Neural crest cell (in vitro differentiated cells): Measurements from ENCODE around the gene OBSCN. TPM values are rescaled to one million over a fixed set of nuclear protein-coding genes. Genes with fewer than 3 reads are reported as not detected.

Experiments
- DNase-seq: peaks from one replicate; pipeline ENCODE4 v3.0.0; 2021; ENCODE audit warnings: low read depth, mixed read lengths, low spot score
- H3K27ac Mint-ChIP-seq: one replicate; pipeline ENCODE4 v1.8.0; 2021; ENCODE audit warnings: mild to moderate bottlenecking, mixed read lengths; ENCODE audit not compliant: unreplicated experiment
- H3K27me3 Mint-ChIP-seq: 2 replicates; pipeline ENCODE4 v1.8.0; 2021; ENCODE audit warnings: low read depth, mild to moderate bottlenecking, mixed read lengths
- H3K36me3 Mint-ChIP-seq: 2 replicates; pipeline ENCODE4 v1.8.0; 2021; ENCODE audit warnings: low read depth, mild to moderate bottlenecking, mixed read lengths
- H3K4me1 Mint-ChIP-seq: 2 replicates; pipeline ENCODE4 v1.8.0; 2021; ENCODE audit warnings: mixed read lengths
- H3K4me3 Mint-ChIP-seq: one replicate; pipeline ENCODE4 v1.8.0; 2021; ENCODE audit warnings: mild to moderate bottlenecking, mixed read lengths
- H3K9me3 Mint-ChIP-seq: 2 replicates; pipeline ENCODE4 v1.8.0; 2021; ENCODE audit warnings: mixed read lengths
- total RNA-seq: library from RNA; stranded (reverse); gene quantifications from 2 replicates; pipeline ENCODE4 v1.2.1, GENCODE V29; 2021
- TF ChIP-seq, protein P1 (sequence below): fragments of 200-600 bp; sonication (generic); conservative IDR thresholded peaks from 2 replicates; pipeline ENCODE4 v1.5.0; 2021; ENCODE audit warnings: antibody characterized with exemption, mild to moderate bottlenecking

Gene OBSCN
- total RNA-seq, 1 donor from 2014 or later = 40.1 TPM

DNA sequence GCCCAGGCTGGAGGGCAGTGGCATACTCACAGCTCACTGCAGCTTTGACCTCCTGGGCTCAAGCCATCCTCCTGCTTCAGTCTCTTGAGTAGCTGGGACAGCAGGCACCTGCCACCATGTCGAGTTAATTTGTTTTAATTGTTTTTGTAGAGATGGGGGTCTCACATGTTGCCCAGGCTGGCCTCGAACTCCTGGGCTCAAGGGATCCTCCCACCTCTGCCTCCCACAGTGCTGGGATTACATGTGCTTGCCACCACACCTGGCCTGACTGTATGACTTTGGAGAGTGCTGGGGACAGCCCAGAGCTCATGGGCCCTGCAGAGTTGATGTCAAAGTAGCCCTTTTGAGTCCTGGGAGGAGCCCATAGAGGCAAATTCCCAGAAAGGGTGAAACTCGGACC, 1.8 kb downstream of the OBSCN start:
- DNase-seq = no peak
- H3K27me3 Mint-ChIP-seq = no peaks in the 10 kb centered on the region
- H3K27ac Mint-ChIP-seq = no peak overlapping the region
- peaks cover 18% of the 10 kb centered on the region for H3K4me1 Mint-ChIP-seq
- no peaks in the 10 kb centered on the region for H3K36me3 Mint-ChIP-seq
- TF ChIP-seq, protein P1, sequence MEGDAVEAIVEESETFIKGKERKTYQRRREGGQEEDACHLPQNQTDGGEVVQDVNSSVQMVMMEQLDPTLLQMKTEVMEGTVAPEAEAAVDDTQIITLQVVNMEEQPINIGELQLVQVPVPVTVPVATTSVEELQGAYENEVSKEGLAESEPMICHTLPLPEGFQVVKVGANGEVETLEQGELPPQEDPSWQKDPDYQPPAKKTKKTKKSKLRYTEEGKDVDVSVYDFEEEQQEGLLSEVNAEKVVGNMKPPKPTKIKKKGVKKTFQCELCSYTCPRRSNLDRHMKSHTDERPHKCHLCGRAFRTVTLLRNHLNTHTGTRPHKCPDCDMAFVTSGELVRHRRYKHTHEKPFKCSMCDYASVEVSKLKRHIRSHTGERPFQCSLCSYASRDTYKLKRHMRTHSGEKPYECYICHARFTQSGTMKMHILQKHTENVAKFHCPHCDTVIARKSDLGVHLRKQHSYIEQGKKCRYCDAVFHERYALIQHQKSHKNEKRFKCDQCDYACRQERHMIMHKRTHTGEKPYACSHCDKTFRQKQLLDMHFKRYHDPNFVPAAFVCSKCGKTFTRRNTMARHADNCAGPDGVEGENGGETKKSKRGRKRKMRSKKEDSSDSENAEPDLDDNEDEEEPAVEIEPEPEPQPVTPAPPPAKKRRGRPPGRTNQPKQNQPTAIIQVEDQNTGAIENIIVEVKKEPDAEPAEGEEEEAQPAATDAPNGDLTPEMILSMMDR = no peak
- H3K4me3 Mint-ChIP-seq = no peak overlapping the region
- H3K9me3 Mint-ChIP-seq = no peaks in the 10 kb centered on the region

DNA sequence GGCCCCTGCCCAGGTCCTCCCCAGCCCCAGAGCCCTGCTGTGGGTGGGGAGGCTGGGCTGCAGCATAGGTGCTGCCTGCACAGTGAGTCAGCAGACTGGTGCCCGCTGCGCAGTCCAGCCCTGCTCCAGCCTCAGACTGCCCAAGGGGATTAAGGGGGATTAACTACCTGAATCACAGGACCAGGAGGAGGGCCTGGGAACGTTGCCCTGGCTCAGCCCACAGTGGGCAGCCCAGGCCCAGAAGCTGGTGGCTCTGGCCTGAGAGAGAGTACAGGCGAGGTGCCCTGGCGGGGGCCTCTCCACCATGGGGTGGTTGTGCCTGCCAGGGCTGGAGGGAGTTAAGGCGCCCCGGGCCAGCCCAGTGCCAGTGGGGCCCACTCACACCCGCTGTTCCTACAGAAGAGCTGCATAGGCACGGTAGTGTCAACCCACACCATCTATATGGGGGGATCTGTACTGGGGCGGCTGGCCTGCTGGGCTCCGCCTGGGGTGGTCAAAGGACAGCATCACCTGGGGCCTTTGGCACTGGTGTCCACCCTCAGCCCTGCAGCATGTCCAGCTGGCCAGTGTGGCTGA, 2.3 kb downstream of the OBSCN start:
- DNase-seq = no peak
- H3K36me3 Mint-ChIP-seq = no peaks in the 10 kb centered on the region
- TF ChIP-seq, protein P1 = no peak
- no peaks in the 10 kb centered on the region for H3K9me3 Mint-ChIP-seq
- H3K27me3 Mint-ChIP-seq = no peaks in the 10 kb centered on the region
- no peak overlapping the region for H3K27ac Mint-ChIP-seq
- H3K4me3 Mint-ChIP-seq = no peak overlapping the region
- peaks cover 13% of the 10 kb centered on the region for H3K4me1 Mint-ChIP-seq

DNA sequence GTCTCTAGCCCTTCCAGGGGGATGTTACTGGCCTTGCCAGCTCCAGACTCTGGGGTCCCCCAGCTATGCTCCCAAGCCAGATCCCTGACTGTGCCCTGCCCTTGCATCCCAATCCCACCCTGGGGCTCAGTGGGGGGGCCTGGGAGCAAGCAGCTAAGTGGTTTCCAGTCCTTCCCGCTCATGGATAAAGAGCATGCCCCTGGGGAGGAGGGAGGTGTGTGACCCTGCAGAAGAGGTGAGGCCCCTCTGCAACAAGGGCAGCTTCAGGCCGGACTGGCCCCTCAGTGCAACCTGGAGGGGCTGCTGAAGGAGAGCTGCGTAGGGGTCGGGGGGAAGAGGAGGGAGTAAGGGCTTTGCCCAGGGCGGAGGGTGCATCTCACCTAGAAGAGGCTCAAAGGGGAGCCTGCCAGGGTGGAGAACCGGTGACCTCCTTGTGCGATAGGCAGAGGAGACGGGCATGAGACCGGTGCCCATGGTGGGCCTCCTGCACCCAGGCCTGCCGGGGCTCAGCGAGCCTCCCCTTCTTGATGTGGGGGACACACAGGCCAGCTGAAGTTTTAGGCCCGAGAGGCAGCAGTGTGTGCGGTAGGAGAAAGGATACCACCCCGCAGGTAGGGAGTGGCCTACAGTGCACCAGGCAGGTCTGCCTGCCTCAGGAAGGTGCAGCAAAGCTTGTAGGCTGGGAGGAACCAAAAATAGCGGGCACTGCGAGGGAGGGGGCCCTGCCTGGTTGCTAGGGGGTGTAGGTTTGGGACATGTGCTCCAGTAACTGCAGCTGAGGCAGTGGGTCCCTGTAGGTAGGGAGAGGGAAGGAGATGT, 3.1 kb downstream of the OBSCN start:
- DNase-seq = no peak
- peak overlapping the region; percentile 62 for H3K4me3 Mint-ChIP-seq

DNA sequence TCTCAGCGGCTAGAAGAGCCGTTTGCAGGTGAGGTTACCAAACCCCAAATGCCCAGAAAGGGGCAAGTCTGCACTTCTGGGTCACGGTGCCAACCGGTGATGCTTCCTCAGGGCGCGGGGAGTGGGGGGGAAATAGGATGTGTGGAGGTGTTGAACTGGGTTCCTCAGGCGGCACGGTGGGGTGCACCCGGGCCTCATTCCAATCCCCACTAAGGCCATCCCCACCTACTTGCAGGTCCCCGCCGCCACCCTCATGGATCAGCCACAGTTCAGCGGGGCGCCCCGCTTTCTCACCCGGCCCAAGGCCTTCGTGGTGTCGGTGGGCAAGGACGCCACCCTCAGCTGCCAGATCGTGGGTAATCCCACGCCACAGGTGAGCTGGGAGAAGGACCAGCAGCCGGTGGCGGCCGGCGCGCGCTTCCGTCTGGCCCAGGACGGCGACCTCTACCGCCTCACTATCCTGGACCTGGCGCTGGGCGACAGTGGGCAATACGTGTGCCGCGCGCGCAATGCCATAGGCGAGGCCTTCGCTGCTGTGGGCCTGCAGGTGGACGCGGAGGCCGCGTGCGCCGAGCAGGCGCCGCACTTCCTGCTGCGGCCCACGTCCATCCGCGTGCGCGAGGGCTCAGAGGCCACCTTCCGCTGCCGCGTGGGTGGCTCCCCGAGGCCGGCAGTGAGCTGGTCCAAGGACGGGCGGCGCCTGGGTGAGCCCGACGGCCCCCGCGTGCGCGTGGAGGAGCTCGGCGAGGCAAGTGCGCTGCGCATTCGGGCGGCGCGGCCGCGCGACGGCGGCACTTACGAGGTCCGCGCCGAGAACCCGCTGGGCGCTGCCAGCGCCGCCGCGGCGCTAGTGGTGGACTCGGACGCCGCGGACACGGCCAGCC, 3.9 kb downstream of the OBSCN start:
- Mint-ChIP-seq H3K4me1 (no peaks in the 10 kb centered on the region), H3K27me3 (no peaks in the 10 kb centered on the region), H3K9me3 (no peaks in the 10 kb centered on the region), H3K36me3 (no peaks in the 10 kb centered on the region), H3K4me3 (peak overlapping the region; percentile 62), H3K27ac (no peak overlapping the region)
- no peak for DNase-seq
- TF ChIP-seq, protein P1 = no peak

More for the DNA sequence above, 3.1 kb downstream of the OBSCN start:
- Mint-ChIP-seq H3K27ac (no peak overlapping the region), H3K36me3 (no peaks in the 10 kb centered on the region), H3K4me1 (peaks cover 6% of the 10 kb centered on the region), H3K27me3 (no peaks in the 10 kb centered on the region), H3K9me3 (no peaks in the 10 kb centered on the region)
- TF ChIP-seq, protein P1 = no peak

DNA sequence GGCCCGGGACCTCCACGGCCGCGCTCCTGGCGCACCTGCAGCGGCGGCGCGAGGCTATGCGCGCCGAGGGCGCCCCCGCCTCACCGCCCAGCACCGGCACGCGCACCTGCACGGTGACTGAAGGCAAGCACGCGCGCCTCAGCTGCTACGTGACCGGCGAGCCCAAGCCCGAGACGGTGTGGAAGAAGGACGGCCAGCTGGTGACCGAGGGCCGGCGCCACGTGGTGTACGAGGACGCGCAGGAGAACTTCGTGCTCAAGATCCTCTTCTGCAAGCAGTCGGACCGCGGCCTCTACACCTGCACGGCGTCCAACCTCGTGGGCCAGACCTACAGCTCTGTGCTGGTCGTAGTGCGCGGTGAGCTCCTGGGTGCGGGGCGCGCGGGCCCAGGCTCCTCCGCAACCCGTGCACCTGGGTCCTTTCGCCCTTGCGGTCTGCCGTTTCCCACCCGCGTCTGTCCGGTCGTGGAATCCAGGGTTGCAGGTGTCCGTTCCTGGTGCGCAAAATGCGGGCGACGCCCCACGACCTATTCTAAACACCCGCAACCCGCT, 4.6 kb downstream of the OBSCN start:
- no peak overlapping the region for H3K27ac Mint-ChIP-seq
- TF ChIP-seq, protein P1 = no peak
- no peaks in the 10 kb centered on the region for H3K9me3 Mint-ChIP-seq
- H3K4me3 Mint-ChIP-seq = no peak overlapping the region
- H3K4me1 Mint-ChIP-seq = peaks cover 2% of the 10 kb centered on the region
- H3K27me3 Mint-ChIP-seq = no peaks in the 10 kb centered on the region
- DNase-seq = no peak
- H3K36me3 Mint-ChIP-seq = no peaks in the 10 kb centered on the region
